GM23248 (cell line): Measurements from ENCODE around the gene DNLZ. TPM values are rescaled to one million over a fixed set of nuclear protein-coding genes. Genes with fewer than 3 reads are reported as not detected.

Source experiments
- DNase-seq: peaks from one replicate; pipeline ENCODE4 v3.0.0-alpha.2; 2015
- H2AFZ ChIP-seq: fragments of 200-600 bp; sonication (generic); 2 replicates; pipeline ENCODE4 v1.6.1; 2016; ENCODE audit warnings: antibody characterized with exemption
- H3F3A ChIP-seq: fragments of 200-600 bp; sonication (generic); 2 replicates; pipeline ENCODE4 v1.6.1; 2016; ENCODE audit warnings: mild to moderate bottlenecking, antibody characterized with exemption, mixed run types; ENCODE audit not compliant: insufficient read depth
- H3K27ac ChIP-seq: fragments of 200-600 bp; sonication (generic); 2 replicates; pipeline ENCODE4 v1.5.1; 2016; ENCODE audit warnings: mild to moderate bottlenecking
- H3K27me3 ChIP-seq: fragments of 200-600 bp; sonication (generic); replicated peaks from 2 replicates; pipeline ENCODE4 v1.6.1; 2016; ENCODE audit warnings: mild to moderate bottlenecking; ENCODE audit not compliant: insufficient read depth
- H3K36me3 ChIP-seq: fragments of 200-600 bp; sonication (generic); 2 replicates; pipeline ENCODE4 v1.6.1; 2016; ENCODE audit warnings: low read depth, mild to moderate bottlenecking
- H3K4me1 ChIP-seq: fragments of 200-600 bp; sonication (generic); 2 replicates; pipeline ENCODE4 v1.6.1; 2016; ENCODE audit warnings: mild to moderate bottlenecking; ENCODE audit not compliant: insufficient read depth
- H3K4me2 ChIP-seq: fragments of 200-600 bp; sonication (generic); one replicate; pipeline ENCODE4 v1.6.1; 2016; ENCODE audit warnings: mild to moderate bottlenecking; ENCODE audit not compliant: unreplicated experiment
- H3K4me3 ChIP-seq: fragments of 200-600 bp; sonication (generic); 2 replicates; pipeline ENCODE4 v1.5.1; 2016; ENCODE audit warnings: mild to moderate bottlenecking
- H3K79me2 ChIP-seq: fragments of 200-600 bp; sonication (generic); 2 replicates; pipeline ENCODE4 v1.6.1; 2016; ENCODE audit warnings: mild to moderate bottlenecking; ENCODE audit not compliant: insufficient read depth
- H3K9ac ChIP-seq: fragments of 200-600 bp; sonication (generic); 2 replicates; pipeline ENCODE4 v1.6.1; 2016; ENCODE audit warnings: mild to moderate bottlenecking
- H3K9me2 ChIP-seq: fragments of 200-600 bp; sonication (generic); 2 replicates; pipeline ENCODE4 v1.6.1; 2016; ENCODE audit warnings: mixed run types, mild to moderate bottlenecking, moderate library complexity; ENCODE audit not compliant: insufficient read depth
- H3K9me3 ChIP-seq: fragments of 200-600 bp; sonication (generic); one replicate; pipeline ENCODE4 v1.6.1; 2017; ENCODE audit warnings: low read depth
- H4K20me1 ChIP-seq: fragments of 200-600 bp; sonication (generic); 2 replicates; pipeline ENCODE4 v1.6.0; 2016; ENCODE audit not compliant: insufficient read depth
- EZH2 ChIP-seq: fragments of 200-600 bp; sonication (generic); IDR thresholded peaks from 2 replicates; pipeline ENCODE4 v1.6.1; 2018; ENCODE audit warnings: antibody characterized with exemption, mild to moderate bottlenecking; ENCODE audit not compliant: insufficient read depth, poor library complexity, severe bottlenecking
- EZH2phosphoT487 ChIP-seq: fragments of 200-600 bp; sonication (generic); IDR thresholded peaks from 2 replicates; pipeline ENCODE4 v1.6.1; 2018; ENCODE audit warnings: antibody characterized with exemption, moderate library complexity, mild to moderate bottlenecking, low read depth; ENCODE audit not compliant: insufficient read depth
- WGBS, 2 experiments: methylation state at CpG; one replicate each; pipeline ENCODE4 v1.1.6; 2015 to 2017; ENCODE audit warnings: low lambda C conversion rate in 2 of 2, low coverage in 1 of 2; ENCODE audit errors: missing lambda C conversion rate in 2 of 2; 5-methylcytosine and 5-hydroxymethylcytosine counted together
- in situ Hi-C: fragments of 300-500 bp; cut with MboI; formaldehyde crosslinking; loops from 2 replicates; pipeline ENCODE4 v1.15.0; 2020
- polyA plus RNA-seq: library from polyadenylated mRNA; unstranded; fragments of >200 nt; fragmentation: Nextera tagmentation; extraction: Ambion mirVana; gene quantifications from 2 replicates; pipeline ENCODE4 v1.2.1, GENCODE V29; 2016
- total RNA-seq: library from RNA; depleted of rRNA; stranded (reverse); fragments of >200 nt; shearing (Covaris generic); gene quantifications from 2 replicates; pipeline ENCODE4 v1.2.3, GENCODE V29; 2014

The DNLZ gene
- total and polyA plus RNA-seq, 2 experiments from 2014 or later = 27.1 to 49.8 TPM

DNA sequence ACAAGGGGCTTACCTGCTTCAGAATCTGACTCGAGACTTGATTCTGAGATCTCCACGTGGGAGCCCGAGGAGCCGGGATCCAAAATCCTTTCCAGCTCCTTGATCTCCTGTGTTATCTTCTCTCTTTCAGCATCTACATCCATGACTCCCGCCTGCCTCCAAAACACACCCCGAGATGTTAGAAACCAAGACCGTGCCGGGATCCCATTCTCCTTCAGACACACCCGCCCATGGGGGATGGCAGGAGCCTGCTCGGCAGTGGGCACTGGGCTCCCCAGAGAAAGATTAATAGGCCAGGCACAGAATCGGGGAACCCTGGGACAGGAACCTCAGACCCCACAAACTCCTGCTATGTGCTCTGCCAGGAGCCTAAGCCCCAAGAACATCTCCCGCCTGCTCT, 34.7 kb upstream of the DNLZ start:
- Histone ChIP-seq H3K79me2 (peaks cover 44% of the 10 kb centered on the region), H3F3A (peaks cover 10% of the 10 kb centered on the region; the same call in 1 of the 2 replicates), H3K4me3 (0 out of 2 replicates have a peak overlapping the region, but pooled peaks have one; percentile 90), H3K4me2 (no peak overlapping the region), H3K9ac (peak overlapping the region; percentile 85), H3K27me3 (no peaks in the 10 kb centered on the region), H3K9me3 (no peaks in the 10 kb centered on the region), H2AFZ (no peak overlapping the region), H3K36me3 (no peaks in the 10 kb centered on the region), H3K9me2 (no peaks in the 10 kb centered on the region), H4K20me1 (no peaks in the 10 kb centered on the region), H3K4me1 (peaks cover 7% of the 10 kb centered on the region), H3K27ac (no peak overlapping the region)
- TF ChIP-seq EZH2 (no peak), EZH2phosphoT487 (no peak)
- in situ Hi-C loops = no loop called here
- 95 to 97% methylated on average over 10 to 12 of the region's 12 CpGs for WGBS, 2 experiments
- DNase-seq = no peak

DNA sequence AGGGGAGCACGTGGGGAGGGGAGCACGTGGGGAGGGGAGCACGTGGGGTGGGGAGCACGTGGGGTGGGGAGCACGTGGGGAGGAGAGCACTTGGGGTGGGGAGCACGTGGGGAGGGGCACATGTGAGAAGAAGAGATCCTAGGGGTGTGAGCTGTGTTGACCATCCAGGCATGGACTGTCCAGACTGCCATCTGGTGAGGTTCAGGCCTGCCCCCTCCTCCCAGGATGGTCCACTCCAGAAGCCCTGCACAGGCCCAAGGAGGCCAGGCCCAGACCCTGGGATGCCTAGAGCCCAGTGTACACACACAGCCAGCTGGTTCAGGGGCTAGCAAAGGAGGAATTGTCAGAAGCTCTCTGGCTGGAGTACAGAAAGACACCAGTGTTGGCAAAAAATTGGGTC, 34.1 kb upstream of the DNLZ start:
- Histone ChIP-seq H3K79me2 (peaks cover 44% of the 10 kb centered on the region), H3F3A (peaks cover 10% of the 10 kb centered on the region; the same call in 1 of the 2 replicates), H3K4me1 (peaks cover 7% of the 10 kb centered on the region), H2AFZ (no peak overlapping the region), H3K9me2 (no peaks in the 10 kb centered on the region), H3K27ac (no peak overlapping the region), H4K20me1 (no peaks in the 10 kb centered on the region), H3K36me3 (no peaks in the 10 kb centered on the region; the same call in 1 of the 2 replicates), H3K9me3 (no peaks in the 10 kb centered on the region), H3K9ac (0 out of 2 replicates have a peak overlapping the region, but pooled peaks have one; percentile 85), H3K4me3 (no peak overlapping the region), H3K27me3 (no peaks in the 10 kb centered on the region), H3K4me2 (no peak overlapping the region)
- TF ChIP-seq EZH2phosphoT487 = no peak
- no peak for TF ChIP-seq EZH2
- no peak for DNase-seq
- WGBS, 2 experiments = 56% methylated on average over 6 of the region's 6 CpGs; no CpG with 5 or more reads in 1 of the 2 experiments
- in situ Hi-C loops = no loop called here

DNA sequence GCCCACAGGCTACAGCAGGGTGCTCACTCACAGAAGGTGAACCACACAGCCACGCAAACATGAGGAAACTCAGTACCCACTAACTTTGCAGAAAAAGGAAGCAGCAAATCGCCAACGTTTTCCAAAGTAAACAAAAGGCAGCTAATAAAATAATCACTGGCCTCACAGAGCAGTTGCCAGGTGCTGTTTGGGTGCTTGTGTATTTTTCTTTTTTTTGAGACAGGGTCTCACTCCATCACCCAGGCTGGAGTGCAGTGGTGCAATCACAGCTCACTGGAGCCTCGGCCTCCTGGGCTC, 32.6 kb upstream of the DNLZ start:
- no peak for TF ChIP-seq EZH2
- no peak for TF ChIP-seq EZH2phosphoT487
- in situ Hi-C loops = no loop called here
- Histone ChIP-seq H2AFZ (no peak overlapping the region), H3K4me3 (no peak overlapping the region), H4K20me1 (no peaks in the 10 kb centered on the region), H3K4me1 (peaks cover 7% of the 10 kb centered on the region), H3K9me2 (no peaks in the 10 kb centered on the region), H3K36me3 (peaks cover 4% of the 10 kb centered on the region; the same call in 1 of the 2 replicates), H3K4me2 (no peak overlapping the region), H3F3A (no peaks in the 10 kb centered on the region), H3K9ac (no peak overlapping the region), H3K9me3 (no peaks in the 10 kb centered on the region), H3K79me2 (peaks cover 44% of the 10 kb centered on the region), H3K27ac (no peak overlapping the region), H3K27me3 (no peaks in the 10 kb centered on the region)
- DNase-seq = no peak
- WGBS, 2 experiments = 97% methylated on average over 4 of the region's 4 CpGs

DNA sequence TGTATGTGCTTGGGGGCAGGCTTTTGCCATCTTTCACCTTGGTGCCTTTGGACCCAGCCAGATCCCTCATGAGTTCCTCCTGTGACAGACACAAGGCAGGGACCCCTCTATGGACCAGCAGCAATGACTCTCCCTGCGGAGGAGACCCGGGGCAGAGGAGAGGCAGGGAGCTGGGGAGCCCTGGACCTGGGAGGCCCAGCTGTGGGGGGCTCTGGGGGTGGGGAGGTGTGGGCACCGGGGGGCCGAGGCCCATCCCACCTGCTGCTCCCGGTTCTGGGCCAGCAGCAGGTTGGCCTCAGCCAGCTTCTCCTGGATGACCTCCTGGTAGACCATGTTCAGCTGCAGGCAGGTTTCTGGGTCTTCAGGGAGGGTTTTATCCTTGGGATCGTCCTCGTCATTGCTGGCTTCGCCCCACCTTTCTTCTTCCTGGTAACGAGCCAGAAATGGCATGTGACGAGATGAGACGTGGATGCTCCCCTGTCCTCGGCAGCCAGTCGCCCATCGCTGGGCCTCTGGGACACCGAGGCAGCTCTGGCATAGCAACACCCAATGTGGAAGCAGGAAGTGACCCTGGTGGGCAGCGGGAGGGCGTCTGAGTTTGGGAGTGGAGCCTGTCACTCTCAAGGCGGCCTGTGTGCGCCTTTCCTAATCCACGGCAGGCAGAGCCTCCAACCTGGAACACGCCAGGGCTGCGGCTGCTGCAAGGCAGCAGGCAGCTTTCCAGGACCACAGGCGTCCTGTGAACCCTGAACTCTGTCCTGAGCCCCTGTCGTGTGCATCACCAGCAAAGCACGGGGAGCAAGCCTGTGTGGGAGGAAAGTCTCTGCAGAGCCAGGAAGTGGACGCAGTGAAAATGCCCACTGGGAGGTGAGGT, 32.0 kb upstream of the DNLZ start:
- no peaks in the 10 kb centered on the region for H4K20me1 ChIP-seq
- no peak overlapping the region for H3K9ac ChIP-seq
- 84 to 85% methylated on average over 23 to 26 of the region's 26 CpGs for WGBS, 2 experiments
- DNase-seq = no peak
- in situ Hi-C loops = no loop called here
- no peaks in the 10 kb centered on the region for H3F3A ChIP-seq
- H3K9me2 ChIP-seq = no peaks in the 10 kb centered on the region
- H3K36me3 ChIP-seq = peaks cover 4% of the 10 kb centered on the region; the same call in 1 of the 2 replicates
- H3K4me2 ChIP-seq = no peak overlapping the region
- no peak overlapping the region for H3K27ac ChIP-seq
- peaks cover 44% of the 10 kb centered on the region for H3K79me2 ChIP-seq
- H3K4me1 ChIP-seq = peaks cover 7% of the 10 kb centered on the region
- no peaks in the 10 kb centered on the region for H3K9me3 ChIP-seq
- H2AFZ ChIP-seq = no peak overlapping the region
- no peaks in the 10 kb centered on the region for H3K27me3 ChIP-seq
- TF ChIP-seq EZH2phosphoT487 = no peak
- TF ChIP-seq EZH2 = no peak
- H3K4me3 ChIP-seq = no peak overlapping the region
